ENCODE data around the gene CARMIL1.

The CARMIL1 gene

DNA sequence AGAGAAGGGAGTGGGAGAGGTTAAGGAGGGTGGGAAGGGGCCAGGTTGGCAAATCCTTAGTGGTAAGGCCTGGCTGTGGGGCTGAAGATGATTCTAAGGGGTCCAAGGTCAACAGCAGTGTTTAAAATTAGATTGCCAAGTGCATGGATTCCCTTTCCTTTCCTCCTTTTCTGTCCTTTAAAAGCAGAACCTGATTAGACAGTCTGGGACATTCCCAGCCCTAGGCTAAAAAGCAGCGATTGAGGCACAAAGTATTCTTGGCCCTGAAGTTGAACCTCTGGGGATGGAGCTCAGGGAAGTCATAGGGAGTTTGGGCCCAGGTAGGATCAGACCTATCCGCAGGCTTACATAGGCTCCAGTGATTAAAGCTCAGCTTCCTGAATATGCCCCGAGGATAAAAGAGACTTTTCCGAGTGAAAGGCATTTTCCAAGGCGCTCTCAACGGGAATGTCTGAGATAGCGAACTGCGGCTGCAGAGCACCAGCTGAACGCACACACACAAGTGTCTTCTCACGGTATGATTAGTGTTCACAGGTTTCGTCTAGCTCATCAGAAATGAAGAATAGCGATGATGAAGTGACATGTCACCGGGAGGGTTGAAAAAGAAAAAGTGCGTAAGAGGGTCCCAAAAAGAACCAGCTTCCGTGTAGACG, 787 bp upstream of the CARMIL1 start:
- Histone ChIP-seq H3K4me1 (peaks cover 7% of the 10 kb centered on the region), H3K9me3 (no peaks in the 10 kb centered on the region), H3K27me3 (no peaks in the 10 kb centered on the region), H3K4me3 (ENCODE audit: low read depth, low read length) (peak overlapping the region; percentile 84), H3K36me3 (no peaks in the 10 kb centered on the region)
- TF ChIP-seq, protein P1, sequence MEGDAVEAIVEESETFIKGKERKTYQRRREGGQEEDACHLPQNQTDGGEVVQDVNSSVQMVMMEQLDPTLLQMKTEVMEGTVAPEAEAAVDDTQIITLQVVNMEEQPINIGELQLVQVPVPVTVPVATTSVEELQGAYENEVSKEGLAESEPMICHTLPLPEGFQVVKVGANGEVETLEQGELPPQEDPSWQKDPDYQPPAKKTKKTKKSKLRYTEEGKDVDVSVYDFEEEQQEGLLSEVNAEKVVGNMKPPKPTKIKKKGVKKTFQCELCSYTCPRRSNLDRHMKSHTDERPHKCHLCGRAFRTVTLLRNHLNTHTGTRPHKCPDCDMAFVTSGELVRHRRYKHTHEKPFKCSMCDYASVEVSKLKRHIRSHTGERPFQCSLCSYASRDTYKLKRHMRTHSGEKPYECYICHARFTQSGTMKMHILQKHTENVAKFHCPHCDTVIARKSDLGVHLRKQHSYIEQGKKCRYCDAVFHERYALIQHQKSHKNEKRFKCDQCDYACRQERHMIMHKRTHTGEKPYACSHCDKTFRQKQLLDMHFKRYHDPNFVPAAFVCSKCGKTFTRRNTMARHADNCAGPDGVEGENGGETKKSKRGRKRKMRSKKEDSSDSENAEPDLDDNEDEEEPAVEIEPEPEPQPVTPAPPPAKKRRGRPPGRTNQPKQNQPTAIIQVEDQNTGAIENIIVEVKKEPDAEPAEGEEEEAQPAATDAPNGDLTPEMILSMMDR (IDR thresholded peaks at IDR 0.05; ENCODE audit: low read depth, low read length): no peak
- DNase-seq: no peak

DNA sequence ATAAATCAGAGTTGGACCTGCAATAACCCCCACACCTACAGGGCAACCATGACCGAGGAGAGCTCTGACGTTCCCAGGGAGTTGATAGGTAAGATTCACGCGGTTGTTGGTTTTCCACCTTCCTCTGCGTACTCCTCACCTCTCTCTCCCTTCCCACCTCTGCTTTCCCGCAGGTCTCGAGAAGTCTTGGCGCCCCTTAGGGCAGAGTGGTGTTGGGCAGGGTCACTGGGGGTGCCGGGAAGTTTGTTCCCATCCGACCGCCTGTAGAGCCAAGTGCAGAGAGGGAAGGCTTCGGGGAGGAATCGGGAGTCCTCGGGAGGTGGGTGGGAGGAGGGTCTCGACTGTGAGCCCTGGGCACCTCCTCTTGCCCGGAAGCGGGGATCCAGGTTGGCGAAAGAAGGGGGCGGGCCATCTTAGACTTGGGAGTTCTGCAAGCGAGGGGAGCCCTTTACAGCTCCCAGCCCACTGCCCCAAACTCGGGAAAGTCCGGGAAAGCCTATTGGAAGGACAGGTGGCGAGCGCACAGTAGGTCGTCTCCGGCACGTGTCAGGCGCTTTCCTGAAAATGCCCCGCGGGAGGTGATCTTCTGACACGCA, 672 bp downstream of the CARMIL1 start:
- DNase-seq: peak; percentile 11

DNA sequence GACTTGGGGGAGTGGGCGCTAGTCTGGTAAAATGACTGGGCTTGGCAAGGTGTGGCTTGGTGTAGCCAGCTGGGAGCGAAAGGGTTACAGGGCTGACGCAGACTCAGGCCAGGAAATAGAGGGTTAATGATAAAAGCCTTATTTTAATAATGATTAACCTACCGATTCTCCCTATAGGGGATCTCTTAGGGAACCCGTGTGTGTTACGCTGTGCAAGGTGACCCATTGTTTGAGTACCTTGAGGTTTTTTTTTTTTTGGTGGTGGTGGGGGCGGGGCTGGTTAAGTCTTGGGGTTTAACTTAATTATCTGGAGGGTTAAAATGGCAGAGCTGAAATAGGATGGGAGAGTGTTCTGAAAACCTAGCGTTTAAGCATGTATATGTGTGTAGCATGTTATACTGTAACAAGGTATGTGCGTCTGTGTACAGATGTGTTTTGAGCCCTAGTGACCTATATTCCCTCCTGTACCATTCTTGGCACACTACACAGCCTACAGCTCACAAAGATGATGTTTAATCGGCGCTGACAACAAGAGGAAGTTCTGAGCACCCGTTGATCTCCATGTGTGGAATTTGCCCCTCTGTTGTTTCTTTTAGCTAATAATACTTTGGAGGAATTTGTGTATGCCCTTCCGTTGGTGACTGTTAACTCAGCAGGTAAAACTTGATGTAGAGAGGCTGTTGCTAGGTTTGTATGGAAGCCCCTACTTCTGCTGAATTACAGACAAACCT, 1.3 kb downstream of the CARMIL1 start:
- TF ChIP-seq, protein P1 (IDR thresholded peaks at IDR 0.05; ENCODE audit: low read depth, low read length): no peak
- no peaks in the 10 kb centered on the region for H3K27me3 ChIP-seq
- no peaks in the 10 kb centered on the region for H3K36me3 ChIP-seq
- no peaks in the 10 kb centered on the region for H3K9me3 ChIP-seq
- H3K4me1 ChIP-seq: peaks cover 7% of the 10 kb centered on the region
- H3K4me3 ChIP-seq (ENCODE audit: low read depth, low read length): peak overlapping the region; percentile 84
- DNase-seq: no peak

More for the DNA sequence above, 672 bp downstream of the CARMIL1 start:
- TF ChIP-seq, protein P1 (IDR thresholded peaks at IDR 0.05; ENCODE audit: low read depth, low read length): no peak
- H3K27me3 ChIP-seq: no peaks in the 10 kb centered on the region
- peaks cover 7% of the 10 kb centered on the region for H3K4me1 ChIP-seq
- H3K36me3 ChIP-seq: no peaks in the 10 kb centered on the region
- peak overlapping the region; percentile 84 for H3K4me3 ChIP-seq (ENCODE audit: low read depth, low read length)
- no peaks in the 10 kb centered on the region for H3K9me3 ChIP-seq

DNA sequence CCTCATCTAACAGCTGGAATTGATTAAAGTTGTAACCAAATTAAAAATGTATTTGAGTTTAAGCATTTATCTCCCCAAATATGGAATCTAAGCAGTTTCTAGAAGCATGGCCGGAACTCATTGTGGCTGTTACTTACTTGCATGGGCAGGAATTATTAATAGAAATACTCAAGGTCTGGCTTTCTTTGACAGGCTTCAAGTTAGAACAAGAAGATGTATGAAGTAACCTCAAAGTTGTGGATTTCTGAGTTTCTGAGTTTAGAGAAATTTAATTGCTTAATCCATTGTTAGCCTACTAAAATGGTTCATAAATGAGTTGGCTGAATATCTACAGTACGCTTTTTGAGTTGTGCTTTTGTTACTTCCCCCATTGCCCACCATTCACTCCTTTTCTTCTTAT, 7.7 kb downstream of the CARMIL1 start:
- Histone ChIP-seq H3K4me3 (ENCODE audit: low read depth, low read length) (no peak overlapping the region), H3K9me3 (no peaks in the 10 kb centered on the region), H3K4me1 (no peaks in the 10 kb centered on the region), H3K27me3 (no peaks in the 10 kb centered on the region), H3K36me3 (no peaks in the 10 kb centered on the region)
- no peak for DNase-seq
- TF ChIP-seq, protein P1 (IDR thresholded peaks at IDR 0.05; ENCODE audit: low read depth, low read length): no peak

DNA sequence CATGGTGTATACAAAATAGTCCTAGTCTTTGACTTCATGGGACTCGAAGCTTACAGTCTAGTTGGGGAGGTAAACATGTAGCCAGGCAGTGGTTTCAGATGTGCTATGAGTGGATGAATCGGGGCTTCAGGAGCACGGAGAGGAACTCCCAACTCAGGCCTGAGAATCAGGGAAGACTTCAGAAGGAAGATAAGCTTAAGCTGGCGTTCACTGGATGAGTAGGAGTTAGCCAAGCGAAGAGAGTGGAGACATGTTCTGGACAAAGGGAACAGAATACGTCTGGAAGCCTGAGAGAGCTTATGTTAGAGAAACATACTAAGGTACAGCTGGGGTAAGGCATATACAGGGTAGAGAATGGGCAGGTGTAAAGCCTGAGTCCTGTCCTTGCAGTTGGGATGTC, 8.8 kb downstream of the CARMIL1 start:
- no peak overlapping the region for H3K4me3 ChIP-seq (ENCODE audit: low read depth, low read length)
- TF ChIP-seq, protein P1 (IDR thresholded peaks at IDR 0.05; ENCODE audit: low read depth, low read length): no peak

DNA sequence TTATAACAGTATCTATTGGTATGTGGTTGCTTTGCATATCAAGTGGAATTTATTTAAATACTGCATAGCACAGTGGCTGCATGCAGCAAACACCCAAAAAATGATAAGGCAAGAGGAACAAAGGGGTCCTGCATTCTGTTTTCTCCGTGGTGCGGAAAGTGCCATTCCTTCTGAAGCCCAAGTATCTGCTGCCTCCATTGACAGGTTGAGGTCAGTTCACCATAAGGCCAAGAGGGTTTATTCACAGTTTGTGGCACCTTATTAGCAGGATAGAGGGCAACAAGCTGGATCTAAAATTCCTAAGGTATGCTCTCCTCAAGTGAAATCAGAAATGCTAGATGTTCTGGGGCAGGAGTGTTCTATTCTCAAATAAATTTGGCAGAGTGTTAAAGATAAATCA, 9.3 kb downstream of the CARMIL1 start:
- Histone ChIP-seq H3K4me3 (ENCODE audit: low read depth, low read length) (no peak overlapping the region), H3K4me1 (no peaks in the 10 kb centered on the region), H3K9me3 (no peaks in the 10 kb centered on the region), H3K27me3 (no peaks in the 10 kb centered on the region), H3K36me3 (no peaks in the 10 kb centered on the region)
- DNase-seq: no peak
- TF ChIP-seq, protein P1 (IDR thresholded peaks at IDR 0.05; ENCODE audit: low read depth, low read length): no peak

More for the DNA sequence above, 8.8 kb downstream of the CARMIL1 start:
- no peak for DNase-seq
- no peaks in the 10 kb centered on the region for H3K27me3 ChIP-seq
- H3K36me3 ChIP-seq: no peaks in the 10 kb centered on the region
- H3K4me1 ChIP-seq: no peaks in the 10 kb centered on the region
- no peaks in the 10 kb centered on the region for H3K9me3 ChIP-seq

All from BE2C (cell line).